Neural crest cell (in vitro differentiated cells): ENCODE results near the gene GIGYF2. TPM values are rescaled to one million over a fixed set of nuclear protein-coding genes. Genes with fewer than 3 reads are reported as not detected.

Experiments used
- DNase-seq: peaks from one replicate; pipeline ENCODE4 v3.0.0; 2021; ENCODE audit warnings: low read depth, mixed read lengths, low spot score
- H3K27ac Mint-ChIP-seq: one replicate; pipeline ENCODE4 v1.8.0; 2021; ENCODE audit warnings: mild to moderate bottlenecking, mixed read lengths; ENCODE audit not compliant: unreplicated experiment
- H3K27me3 Mint-ChIP-seq: 2 replicates; pipeline ENCODE4 v1.8.0; 2021; ENCODE audit warnings: low read depth, mild to moderate bottlenecking, mixed read lengths
- H3K36me3 Mint-ChIP-seq: 2 replicates; pipeline ENCODE4 v1.8.0; 2021; ENCODE audit warnings: low read depth, mild to moderate bottlenecking, mixed read lengths
- H3K4me1 Mint-ChIP-seq: 2 replicates; pipeline ENCODE4 v1.8.0; 2021; ENCODE audit warnings: mixed read lengths
- H3K4me3 Mint-ChIP-seq: one replicate; pipeline ENCODE4 v1.8.0; 2021; ENCODE audit warnings: mild to moderate bottlenecking, mixed read lengths
- H3K9me3 Mint-ChIP-seq: 2 replicates; pipeline ENCODE4 v1.8.0; 2021; ENCODE audit warnings: mixed read lengths
- CTCF ChIP-seq: fragments of 200-600 bp; sonication (generic); conservative IDR thresholded peaks from 2 replicates; pipeline ENCODE4 v1.5.0; 2021; ENCODE audit warnings: antibody characterized with exemption, mild to moderate bottlenecking
- total RNA-seq: library from RNA; stranded (reverse); gene quantifications from 2 replicates; pipeline ENCODE4 v1.2.1, GENCODE V29; 2021

The GIGYF2 gene
- total RNA-seq, 1 donor from 2014 or later: 70.3 TPM

- peaks cover 4% of the 10 kb centered on the region for H3K4me1 Mint-ChIP-seq
- no peak overlapping the region for H3K4me3 Mint-ChIP-seq
- no peaks in the 10 kb centered on the region for H3K36me3 Mint-ChIP-seq
- peak overlapping the region; percentile 66 for H3K27ac Mint-ChIP-seq
- H3K27me3 Mint-ChIP-seq: peaks cover 32% of the 10 kb centered on the region
- DNase-seq: no peak
- TF ChIP-seq CTCF: no peak
- no peaks in the 10 kb centered on the region for H3K9me3 Mint-ChIP-seq
Observed at GRCh38 chr2:232879618-232880494, 182.7 kb downstream of the GIGYF2 start.

GRCh38 chr2:232880764-232881351 lies 183.7 kb downstream of the GIGYF2 start:
- Mint-ChIP-seq H3K36me3 (no peaks in the 10 kb centered on the region), H3K4me1 (peaks cover 4% of the 10 kb centered on the region), H3K9me3 (no peaks in the 10 kb centered on the region), H3K27me3 (peaks cover 23% of the 10 kb centered on the region), H3K27ac (peak overlapping the region; percentile 57), H3K4me3 (no peak overlapping the region)
- TF ChIP-seq CTCF: no peak
- DNase-seq: no peak

- H3K9me3 Mint-ChIP-seq: no peaks in the 10 kb centered on the region
- H3K27me3 Mint-ChIP-seq: peaks cover 24% of the 10 kb centered on the region
- peaks cover 4% of the 10 kb centered on the region for H3K4me1 Mint-ChIP-seq
- no peaks in the 10 kb centered on the region for H3K36me3 Mint-ChIP-seq
- no peak for TF ChIP-seq CTCF
- DNase-seq: no peak
- no peak overlapping the region for H3K4me3 Mint-ChIP-seq
- no peak overlapping the region for H3K27ac Mint-ChIP-seq
Observed at GRCh38 chr2:232882085-232882484, 185.0 kb downstream of the GIGYF2 start.

DNA sequence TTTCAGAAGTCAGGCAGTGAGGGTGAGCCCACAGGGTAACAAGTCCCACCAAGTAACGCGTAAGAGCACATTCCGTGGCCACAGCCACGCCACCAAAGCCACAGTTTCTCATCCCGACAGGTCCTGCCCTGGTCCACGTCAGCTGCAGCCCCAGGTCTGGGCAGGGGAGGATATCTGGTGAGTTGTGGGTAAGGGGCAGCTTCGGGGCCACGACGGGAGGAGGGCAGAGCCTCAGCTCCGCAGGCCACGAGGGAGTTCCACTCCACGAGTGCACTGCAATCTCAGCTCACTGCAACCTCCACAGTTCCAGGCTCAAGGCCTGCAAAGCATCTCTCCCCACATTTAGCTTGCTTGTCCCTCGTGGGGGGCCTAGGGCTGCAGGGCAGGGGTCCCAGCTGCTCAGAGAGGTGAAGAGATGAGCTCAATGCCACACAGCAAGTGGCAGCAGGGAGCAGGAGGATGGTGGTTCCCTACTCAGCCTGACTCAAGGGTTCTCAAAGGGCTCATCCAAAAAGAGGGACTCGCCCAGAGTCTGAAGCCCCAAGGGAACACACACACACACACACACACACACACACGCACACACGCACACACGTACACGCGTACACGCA lies 185.5 kb downstream of the GIGYF2 start:
- H3K27ac Mint-ChIP-seq: no peak overlapping the region
- H3K4me1 Mint-ChIP-seq: peaks cover 4% of the 10 kb centered on the region
- no peak overlapping the region for H3K4me3 Mint-ChIP-seq
- H3K27me3 Mint-ChIP-seq: peaks cover 19% of the 10 kb centered on the region
- no peaks in the 10 kb centered on the region for H3K36me3 Mint-ChIP-seq
- H3K9me3 Mint-ChIP-seq: no peaks in the 10 kb centered on the region
- DNase-seq: no peak
- TF ChIP-seq CTCF: no peak

DNA sequence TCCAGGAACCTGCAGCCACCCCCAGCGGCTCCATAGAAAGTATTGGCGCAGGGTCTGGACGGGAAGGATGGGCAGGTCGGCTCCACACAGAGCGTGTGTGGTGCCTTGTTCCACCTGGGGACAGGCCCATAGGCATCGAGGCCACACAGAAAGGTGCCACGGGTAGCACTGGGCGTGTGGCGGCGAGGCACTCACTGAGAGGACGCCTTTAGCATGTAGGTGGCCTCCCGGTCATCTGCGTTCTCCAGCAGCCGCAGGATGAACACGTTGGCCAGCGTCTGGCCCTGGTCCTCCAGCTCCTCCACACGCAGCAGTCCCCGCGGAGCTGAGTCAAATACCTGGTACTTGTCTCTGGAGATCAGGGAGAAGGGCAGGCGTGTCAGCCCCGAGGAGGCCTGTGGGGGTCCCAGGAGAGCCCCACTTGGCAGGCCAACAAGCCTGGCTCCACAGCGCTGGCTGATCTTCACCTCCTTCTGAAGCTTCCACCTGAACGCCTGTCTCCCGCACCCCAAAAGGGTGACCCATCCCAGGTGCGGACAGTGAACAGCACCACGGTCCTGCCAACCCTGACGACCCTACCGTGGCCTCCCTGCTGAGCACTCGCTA lies 186.1 kb downstream of the GIGYF2 start:
- H3K9me3 Mint-ChIP-seq: no peaks in the 10 kb centered on the region
- peaks cover 12% of the 10 kb centered on the region for H3K27me3 Mint-ChIP-seq

More for the DNA sequence above, 186.1 kb downstream of the GIGYF2 start:
- peaks cover 4% of the 10 kb centered on the region for H3K4me1 Mint-ChIP-seq
- H3K4me3 Mint-ChIP-seq: no peak overlapping the region
- TF ChIP-seq CTCF: no peak
- no peaks in the 10 kb centered on the region for H3K36me3 Mint-ChIP-seq
- DNase-seq: no peak
- no peak overlapping the region for H3K27ac Mint-ChIP-seq
